ENCODE results near the gene CST5. TPM values are rescaled to one million over a fixed set of nuclear protein-coding genes. Genes with fewer than 3 reads are reported as not detected.

Gene CST5
- total RNA-seq, 4 donors from 2014 or later = not detected

- TF ChIP-seq CTCF (IDR thresholded peaks at IDR 0.05; ENCODE audit: low read depth) = no peak
Measured at GRCh38 chr20:23923891-23924435, 44.4 kb upstream of the CST5 start.

- TF ChIP-seq CTCF (IDR thresholded peaks at IDR 0.05; ENCODE audit: low read depth) = no peak
Measured at GRCh38 chr20:23923311-23923710, 43.8 kb upstream of the CST5 start.

- no peak for TF ChIP-seq CTCF (IDR thresholded peaks at IDR 0.05; ENCODE audit: low read depth)
Measured at GRCh38 chr20:23920408-23921325, 41.1 kb upstream of the CST5 start.

GRCh38 chr20:23918896-23919295 is 39.3 kb upstream of the CST5 start:
- no peak for TF ChIP-seq CTCF (IDR thresholded peaks at IDR 0.05; ENCODE audit: low read depth)

- TF ChIP-seq CTCF (IDR thresholded peaks at IDR 0.05; ENCODE audit: low read depth) = no peak
Measured at GRCh38 chr20:23918101-23918862, 38.7 kb upstream of the CST5 start.

- TF ChIP-seq CTCF (IDR thresholded peaks at IDR 0.05; ENCODE audit: low read depth) = no peak
Measured at GRCh38 chr20:23917024-23917725, 37.6 kb upstream of the CST5 start.
